GM04504 (cell line): Measurements from ENCODE around the gene ACKR2.
A peak's percentile ranks its signal among the peaks of the same experiment; 100 is the strongest.

ENCODE experiments used
- DNase-seq: peaks from one replicate; pipeline ENCODE4 v3.0.0-alpha.2; 2012; ENCODE audit warnings: low read depth

ACKR2 gene

GRCh38 chr3:42830437-42831320 is 21.4 kb downstream of the ACKR2 start:
- DNase-seq = peak; percentile 3

- DNase-seq = peak; percentile 15
Observed at GRCh38 chr3:42831321-42831713, 22.1 kb downstream of the ACKR2 start.

- DNase-seq = no peak
Observed at GRCh38 chr3:42836150-42837123, 27.2 kb downstream of the ACKR2 start.

GRCh38 chr3:42838571-42838970 is 29.3 kb downstream of the ACKR2 start:
- no peak for DNase-seq

GRCh38 chr3:42839616-42840015 is 30.4 kb downstream of the ACKR2 start:
- DNase-seq = peak; percentile 32

- no peak for DNase-seq
Observed at GRCh38 chr3:42841332-42841731, 32.1 kb downstream of the ACKR2 start.

- DNase-seq = no peak
Observed at GRCh38 chr3:42843713-42844411, 34.6 kb downstream of the ACKR2 start.

- DNase-seq = no peak
Observed at GRCh38 chr3:42844412-42844713, 35.1 kb downstream of the ACKR2 start.

GRCh38 chr3:42844815-42845214 is 35.6 kb downstream of the ACKR2 start:
- DNase-seq = no peak

GRCh38 chr3:42846685-42847522 is 37.7 kb downstream of the ACKR2 start:
- DNase-seq = no peak

GRCh38 chr3:42847731-42848130 is 38.5 kb downstream of the ACKR2 start:
- DNase-seq = no peak

- DNase-seq = no peak
Observed at GRCh38 chr3:42849017-42849416, 39.8 kb downstream of the ACKR2 start.

- no peak for DNase-seq
Observed at GRCh38 chr3:42850263-42850662, 41.0 kb downstream of the ACKR2 start.

- no peak for DNase-seq
Observed at GRCh38 chr3:42851228-42851834, 42.1 kb downstream of the ACKR2 start.

- DNase-seq = no peak
Observed at GRCh38 chr3:42852441-42852840, 43.2 kb downstream of the ACKR2 start.

GRCh38 chr3:42853056-42853455 is 43.8 kb downstream of the ACKR2 start:
- DNase-seq = no peak

- no peak for DNase-seq
Observed at GRCh38 chr3:42853739-42854302, 44.6 kb downstream of the ACKR2 start.

- DNase-seq = no peak
Observed at GRCh38 chr3:42855219-42855546, 45.9 kb downstream of the ACKR2 start.

GRCh38 chr3:42855547-42856380 is 46.5 kb downstream of the ACKR2 start:
- no peak for DNase-seq

GRCh38 chr3:42856544-42856943 is 47.3 kb downstream of the ACKR2 start:
- DNase-seq = no peak
